GM19239 (cell line): ENCODE measurements around the gene CNTROB.

Experiments used
- DNase-seq: peaks from one replicate; pipeline ENCODE4 v3.0.0; 2011; ENCODE audit warnings: low spot score; ENCODE audit not compliant: insufficient read length
- FAIRE-seq: peaks from 2 replicates; lab custom pipeline; 2011; peaks lifted over from hg19 to GRCh38; lab: Jason Lieb, UNC

Gene CNTROB

DNA sequence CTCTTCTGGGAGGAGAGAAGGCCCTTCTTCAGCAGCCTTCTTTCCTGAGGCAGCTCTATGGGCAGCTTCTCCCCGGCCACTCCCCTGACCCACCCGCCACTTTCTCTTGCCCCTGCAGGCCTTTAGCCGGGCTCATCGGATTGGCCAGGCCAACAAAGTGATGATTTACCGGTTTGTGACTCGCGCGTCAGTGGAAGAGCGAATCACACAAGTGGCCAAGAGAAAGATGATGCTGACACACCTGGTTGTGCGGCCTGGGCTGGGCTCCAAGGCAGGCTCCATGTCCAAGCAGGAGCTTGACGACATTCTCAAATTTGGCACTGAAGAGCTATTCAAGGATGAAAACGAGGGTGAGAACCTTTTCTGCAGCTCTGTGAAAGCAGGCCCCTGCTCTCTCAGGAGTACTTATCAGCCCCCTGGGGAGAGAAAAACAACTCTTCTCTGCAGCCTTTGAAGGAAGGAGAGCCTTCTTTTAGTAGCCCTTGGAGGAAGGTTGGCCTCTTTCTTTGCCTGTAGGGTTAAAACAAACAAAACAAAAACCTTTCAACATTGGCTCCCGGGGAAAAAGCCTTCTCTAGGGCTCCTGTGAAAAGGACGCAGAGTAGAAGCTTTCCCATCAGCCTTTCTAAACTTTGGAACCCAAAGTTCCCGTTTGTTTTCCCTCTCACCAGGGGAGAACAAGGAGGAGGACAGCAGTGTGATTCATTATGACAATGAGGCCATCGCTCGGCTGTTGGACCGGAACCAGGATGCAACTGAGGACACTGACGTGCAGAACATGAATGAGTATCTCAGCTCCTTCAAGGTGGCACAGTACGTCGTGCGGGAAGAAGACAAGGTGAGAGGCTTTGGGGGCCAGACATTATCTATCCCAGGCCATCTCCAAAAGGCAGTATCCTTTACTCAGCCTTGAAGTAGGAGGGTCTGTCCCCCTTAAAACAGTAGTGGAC is 28.6 kb upstream of the CNTROB start:
- no peak for FAIRE-seq
- DNase-seq, result no peak

DNA sequence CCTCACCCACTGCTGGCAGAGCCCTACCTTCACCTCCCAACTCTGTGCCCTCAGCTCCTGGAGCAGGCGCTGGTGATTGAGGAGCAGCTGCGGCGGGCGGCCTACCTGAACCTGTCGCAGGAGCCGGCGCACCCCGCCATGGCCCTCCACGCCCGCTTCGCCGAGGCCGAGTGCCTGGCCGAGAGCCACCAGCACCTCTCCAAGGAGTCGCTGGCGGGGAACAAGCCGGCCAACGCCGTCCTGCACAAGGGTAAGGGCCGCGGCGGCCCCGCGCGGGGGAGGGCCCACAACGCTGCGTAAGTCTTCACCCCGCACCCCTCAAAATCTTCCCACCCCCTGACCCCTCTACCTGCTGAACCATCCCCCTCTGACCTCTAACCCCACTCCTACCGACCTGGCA is 22.9 kb upstream of the CNTROB start:
- FAIRE-seq (no peak), DNase-seq (no peak)

DNA sequence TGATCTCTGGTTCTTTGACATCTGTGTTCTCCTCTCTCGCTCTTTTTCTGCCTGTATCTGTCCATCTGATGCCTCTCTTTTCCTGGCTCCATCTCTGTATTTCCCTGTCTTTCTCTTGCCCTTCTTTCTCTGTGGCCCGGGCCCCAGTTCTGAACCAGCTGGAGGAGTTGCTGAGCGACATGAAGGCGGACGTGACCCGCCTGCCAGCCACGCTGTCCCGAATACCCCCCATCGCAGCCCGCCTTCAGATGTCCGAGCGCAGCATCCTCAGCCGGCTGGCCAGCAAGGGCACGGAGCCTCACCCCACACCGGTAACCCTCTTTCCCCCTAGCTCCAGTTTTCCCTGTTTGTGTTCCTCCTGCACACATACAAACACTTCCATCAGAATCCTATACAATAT is 21.7 kb upstream of the CNTROB start:
- DNase-seq (no peak), FAIRE-seq (no peak)

DNA sequence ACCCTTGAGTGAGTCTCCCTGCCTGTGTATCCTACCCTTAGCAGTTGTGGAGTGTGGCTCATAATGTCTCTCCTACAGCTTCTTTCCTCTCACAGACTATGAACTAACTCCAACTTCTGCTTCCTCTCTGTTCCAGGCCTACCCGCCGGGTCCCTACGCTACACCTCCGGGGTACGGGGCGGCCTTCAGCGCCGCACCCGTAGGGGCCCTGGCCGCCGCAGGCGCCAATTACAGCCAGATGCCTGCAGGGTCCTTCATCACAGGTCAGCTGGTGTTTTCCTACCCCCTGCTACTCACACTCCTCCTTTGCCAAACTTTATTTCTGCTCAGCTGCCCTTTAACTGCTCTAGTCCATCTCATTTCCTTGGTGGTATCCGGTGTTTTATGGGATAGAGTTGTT is 21.3 kb upstream of the CNTROB start:
- no peak for FAIRE-seq
- DNase-seq, result no peak

DNA sequence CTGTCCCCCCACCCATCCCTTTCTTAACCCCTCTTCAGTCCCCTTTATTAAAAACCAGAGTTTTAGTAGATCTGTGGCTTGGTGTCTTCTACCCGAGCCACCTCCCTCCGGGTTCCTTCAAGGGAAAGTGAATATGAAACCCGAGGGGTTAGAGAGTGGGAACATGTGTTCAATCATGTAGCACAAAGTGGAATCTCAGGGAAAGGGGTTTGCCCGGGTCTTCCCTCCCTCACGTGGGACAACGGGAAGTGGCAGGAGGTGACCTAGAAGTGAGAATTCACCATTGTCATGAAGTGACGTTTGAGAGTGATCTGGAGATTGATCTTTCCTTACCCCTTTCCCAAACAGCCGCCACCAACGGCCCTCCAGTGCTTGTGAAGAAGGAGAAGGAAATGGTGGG is 20.9 kb upstream of the CNTROB start:
- DNase-seq (no peak), FAIRE-seq (no peak)

DNA sequence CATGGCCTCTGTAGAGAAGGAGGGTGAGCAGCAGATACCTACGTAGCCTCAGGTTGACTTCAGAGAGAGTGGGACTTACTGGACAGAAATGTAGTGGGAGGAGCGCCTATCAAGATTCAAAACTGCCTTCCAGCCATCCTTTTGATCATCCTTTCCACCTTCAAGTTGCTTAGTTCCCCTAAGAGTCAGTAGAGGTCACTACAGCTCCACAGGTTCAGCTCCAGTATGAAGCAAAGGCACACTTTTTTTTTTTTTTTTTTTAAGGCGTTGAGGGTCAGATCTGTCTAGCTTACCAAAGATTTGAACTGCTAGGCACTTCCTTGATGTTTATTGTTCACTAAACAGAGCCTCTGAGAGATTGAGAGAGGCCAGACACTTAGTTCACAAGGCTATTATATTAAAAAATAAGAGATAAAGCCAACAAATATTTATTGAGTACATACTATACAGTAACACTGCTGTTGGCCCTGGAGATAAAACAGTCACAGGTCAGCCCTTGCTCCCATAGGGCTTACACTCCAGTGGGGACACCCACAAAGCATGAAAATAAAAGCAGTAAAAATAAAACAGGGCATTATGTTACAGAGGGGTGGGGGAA is 19.0 kb upstream of the CNTROB start:
- FAIRE-seq, result peak; percentile 94

DNA sequence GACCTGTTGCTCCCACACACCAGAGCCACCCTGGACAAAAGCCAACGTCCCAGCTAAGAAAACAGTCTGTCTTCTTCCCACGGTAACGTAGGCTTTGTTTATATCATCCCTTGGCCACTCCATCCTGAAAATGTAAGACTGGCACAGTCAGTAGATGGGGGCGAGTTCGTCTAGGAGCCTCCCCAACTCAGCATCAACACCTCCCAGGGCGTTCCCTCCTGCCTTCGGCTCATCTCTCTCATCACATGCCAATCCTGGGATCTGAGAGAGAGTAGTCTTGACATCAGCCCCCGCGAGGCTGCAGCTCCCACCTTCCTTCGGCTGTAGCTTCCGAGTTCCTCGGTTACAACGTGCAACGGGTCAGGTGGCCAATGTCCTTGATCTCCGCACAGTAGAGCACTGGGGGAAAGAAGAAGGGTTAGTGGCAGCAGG is 16.8 kb upstream of the CNTROB start:
- FAIRE-seq (no peak), DNase-seq (no peak)

More for the DNA sequence above, 19.0 kb upstream of the CNTROB start:
- DNase-seq, result peak; percentile 76

DNA sequence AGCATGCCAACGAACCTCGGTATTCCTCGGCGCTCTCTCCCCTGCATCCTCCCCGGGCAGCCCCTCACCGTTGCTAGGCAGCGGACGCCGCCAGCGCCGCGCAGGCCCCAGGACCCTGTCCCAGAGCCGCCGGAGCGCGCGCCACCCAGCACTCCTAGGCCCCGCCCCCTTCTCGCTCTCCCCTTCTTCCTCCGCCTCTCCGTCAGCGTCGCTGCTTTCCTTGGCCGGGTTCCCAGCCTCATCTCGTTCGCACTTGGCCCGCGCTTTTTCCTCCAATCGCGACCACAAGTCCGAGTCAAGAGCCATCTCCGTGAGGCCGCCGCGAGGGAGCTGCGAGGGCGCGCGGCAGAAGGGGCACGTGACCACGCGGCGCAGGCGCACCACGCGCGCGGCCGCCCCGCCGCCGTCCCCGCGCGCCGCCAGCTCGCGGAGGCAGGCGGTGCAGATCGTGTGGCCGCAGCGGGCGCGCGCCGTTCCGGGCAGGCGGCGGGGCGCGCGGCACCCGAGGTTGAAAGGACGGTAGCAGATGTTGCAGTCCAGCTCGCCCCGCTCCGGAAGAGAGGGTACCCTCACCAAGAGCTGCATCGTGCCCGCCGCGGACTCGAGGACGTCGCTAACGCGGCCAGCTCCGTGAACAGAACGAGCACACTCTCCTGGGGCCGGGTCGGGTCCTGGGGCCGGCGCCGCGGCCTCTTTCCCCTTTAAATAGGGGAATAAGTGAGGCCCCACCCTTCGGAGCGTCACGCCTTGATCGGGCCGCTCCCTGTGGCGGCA is 16.2 kb upstream of the CNTROB start, which contains the start of gene RNF227:
TSS of gene RNF227 (minus strand) at position 679 of the 774 bp plus-strand sequence. CDS start at position 585, 94 bp downstream.
- FAIRE-seq (peak; percentile 86), DNase-seq (peak; percentile 76)

DNA sequence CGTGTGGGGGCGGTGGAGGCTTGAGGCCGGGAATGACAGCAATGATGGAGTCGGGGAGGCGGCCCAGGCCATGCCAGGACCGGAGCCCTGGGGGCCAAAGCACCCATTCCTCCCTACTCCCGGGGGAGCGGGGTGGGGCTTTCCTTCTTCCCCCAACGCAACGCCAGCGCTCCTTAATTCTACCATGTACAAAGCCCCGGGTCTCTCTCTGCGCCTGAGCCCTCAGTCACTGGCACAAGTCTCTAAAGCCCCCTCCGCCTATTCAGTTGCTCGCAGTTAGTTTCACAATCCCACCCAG is 15.7 kb upstream of the CNTROB start:
- no peak for FAIRE-seq
- DNase-seq, result no peak

DNA sequence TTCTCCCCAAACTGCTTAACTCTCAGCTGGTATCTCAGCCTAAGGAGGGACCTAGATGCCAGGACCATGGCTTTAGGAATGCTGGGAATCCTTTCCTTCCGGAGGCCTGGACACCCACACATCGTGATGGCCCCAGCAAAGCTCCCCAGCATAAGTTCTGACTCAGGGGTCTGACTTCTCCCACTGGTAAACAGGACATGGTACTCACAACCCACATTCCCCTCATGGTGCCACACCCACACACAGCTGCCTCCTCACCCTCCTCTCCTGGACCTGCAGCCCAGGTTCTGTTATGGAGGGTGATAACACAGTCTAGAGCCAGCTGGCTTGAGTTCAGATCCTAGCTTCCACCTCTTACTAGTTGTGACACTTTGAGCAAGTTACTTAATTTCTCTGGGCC is 15.2 kb upstream of the CNTROB start:
- FAIRE-seq (no peak), DNase-seq (no peak)

DNA sequence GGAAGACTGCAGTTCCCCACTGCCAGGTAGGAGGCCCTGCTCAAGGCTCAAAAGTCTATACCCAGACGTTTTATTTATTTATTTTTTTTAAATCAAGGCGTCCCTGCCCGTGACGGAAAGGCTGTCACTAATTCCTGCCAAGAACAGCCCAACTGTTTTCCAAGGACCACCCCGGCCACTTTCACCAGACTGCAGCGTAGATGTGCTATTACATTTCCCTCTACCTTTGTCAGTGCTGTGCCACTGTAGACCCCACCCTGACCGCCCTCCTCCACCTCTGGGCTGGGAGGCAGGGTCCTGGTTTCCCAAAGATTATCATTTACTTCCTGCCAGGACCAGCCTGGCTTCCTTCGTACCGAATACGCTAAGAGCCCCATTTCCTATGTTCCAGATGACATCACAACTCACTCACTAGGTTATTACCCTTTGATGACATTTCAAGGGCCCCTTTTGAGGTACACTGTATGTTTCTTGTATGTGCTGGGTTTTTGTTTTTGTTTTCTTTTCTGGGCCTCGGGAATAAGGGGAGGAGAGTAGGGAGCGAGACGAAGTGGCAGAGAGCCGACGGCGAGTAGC is 9.6 kb upstream of the CNTROB start:
- FAIRE-seq (no peak), DNase-seq (no peak)

DNA sequence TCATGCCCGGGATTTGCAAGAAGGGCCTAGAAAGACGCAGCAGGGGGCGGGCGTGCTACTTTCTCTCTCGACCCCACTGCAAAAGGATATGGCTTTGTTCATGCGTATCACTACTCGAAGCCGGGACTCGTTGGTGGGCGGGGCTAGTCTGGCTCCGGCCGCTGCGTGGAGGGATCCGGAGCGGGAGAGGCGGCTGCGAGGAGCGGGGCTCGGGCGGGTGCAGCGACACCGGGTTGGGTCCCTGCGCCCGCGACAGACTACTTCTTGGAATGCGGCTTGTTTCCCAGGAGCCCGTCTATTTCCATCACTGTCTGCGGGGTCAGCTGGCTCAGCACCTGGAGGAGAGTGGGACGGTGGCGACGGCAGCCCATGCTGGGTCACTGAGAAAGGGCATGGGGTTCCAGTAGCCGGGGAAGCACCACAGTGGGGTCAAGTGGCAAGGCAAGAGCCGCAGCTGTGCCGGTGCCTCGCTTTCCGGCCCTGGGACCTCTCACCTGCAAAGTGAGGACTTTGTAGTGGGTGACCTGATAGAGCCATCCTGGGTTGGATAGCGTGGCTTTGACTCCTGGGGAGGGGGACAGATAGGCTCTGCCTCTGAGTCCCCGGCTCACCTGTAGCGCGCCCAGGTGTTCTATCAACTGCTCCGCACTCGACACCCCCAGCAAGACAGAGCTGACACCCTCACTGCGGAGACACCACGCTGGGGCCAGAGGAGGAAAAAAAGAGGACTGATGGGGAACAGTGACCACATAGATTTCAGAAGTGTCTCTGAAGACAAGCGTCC is 9.0 kb upstream of the CNTROB start:
- FAIRE-seq, result peak; percentile 89

DNA sequence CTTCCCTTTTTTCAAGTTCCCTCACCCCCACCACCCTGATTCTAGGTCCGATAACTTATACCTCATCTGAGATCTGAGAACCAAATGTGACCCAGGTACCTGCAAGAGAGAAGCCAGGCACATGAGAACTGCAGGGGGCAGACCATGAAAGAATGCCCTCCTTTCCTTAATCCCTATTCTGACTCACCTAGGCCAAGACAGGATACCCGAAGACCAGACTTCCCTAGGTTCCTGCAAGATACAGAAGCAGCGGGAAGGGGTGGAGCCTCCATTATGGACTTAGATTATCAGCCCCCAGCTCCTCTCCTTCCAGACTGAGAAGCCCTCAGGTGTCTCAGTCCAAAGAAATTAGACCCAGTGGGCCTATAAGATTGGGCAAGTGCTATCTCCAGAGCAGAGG is 4.4 kb upstream of the CNTROB start:
- FAIRE-seq, result no peak

More for the DNA sequence above, 9.0 kb upstream of the CNTROB start:
- peak; percentile 68 for DNase-seq

DNA sequence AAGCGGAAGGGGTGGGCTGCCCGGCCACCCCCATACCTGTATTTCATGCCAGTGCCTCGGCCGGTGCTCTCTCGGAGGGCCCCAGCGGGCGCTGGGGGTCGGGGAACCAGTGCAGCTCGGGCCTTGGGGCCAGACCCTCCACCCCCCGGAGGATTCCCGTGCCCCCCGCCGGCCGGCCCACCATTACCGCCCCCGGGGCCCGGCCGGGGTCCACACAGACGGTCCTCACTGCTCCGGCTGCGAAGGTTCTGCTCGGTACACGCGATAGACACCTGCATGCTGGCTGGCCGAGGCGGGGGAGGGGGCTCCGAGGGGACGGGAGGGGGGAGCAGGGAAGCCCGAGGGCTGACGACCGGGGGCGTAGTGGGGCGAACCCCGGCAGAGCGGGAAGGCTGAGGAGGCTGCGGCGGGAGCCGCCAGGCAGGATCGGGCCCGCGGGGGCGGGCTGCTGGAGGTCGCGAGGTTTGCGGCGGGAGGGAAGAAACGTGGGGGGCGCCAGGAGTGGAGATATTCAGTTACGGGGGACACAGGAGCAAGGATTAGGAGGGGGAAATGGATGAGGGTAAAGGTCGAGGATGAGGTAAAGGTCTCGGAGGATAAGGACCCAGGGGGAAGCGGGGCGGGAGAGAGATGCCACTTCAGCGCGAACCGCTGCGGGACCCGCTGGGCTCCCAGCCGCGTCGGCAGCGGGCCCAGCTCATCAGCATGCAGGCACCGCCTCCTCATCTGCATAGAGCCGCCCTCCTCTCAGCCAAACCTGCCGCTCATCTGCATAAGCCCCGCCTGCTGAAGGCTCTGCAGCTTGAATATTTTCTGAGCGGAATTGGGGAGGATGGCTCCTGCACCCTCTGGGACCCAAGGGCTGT is 2.6 kb upstream of the CNTROB start, which contains the start of gene KCNAB3:
TSS of gene KCNAB3 (minus strand) at position 699 of the 866 bp plus-strand sequence. CDS start at position 278, 421 bp downstream.
- FAIRE-seq, result no peak

More for the DNA sequence above, 4.4 kb upstream of the CNTROB start:
- DNase-seq, result no peak

DNA sequence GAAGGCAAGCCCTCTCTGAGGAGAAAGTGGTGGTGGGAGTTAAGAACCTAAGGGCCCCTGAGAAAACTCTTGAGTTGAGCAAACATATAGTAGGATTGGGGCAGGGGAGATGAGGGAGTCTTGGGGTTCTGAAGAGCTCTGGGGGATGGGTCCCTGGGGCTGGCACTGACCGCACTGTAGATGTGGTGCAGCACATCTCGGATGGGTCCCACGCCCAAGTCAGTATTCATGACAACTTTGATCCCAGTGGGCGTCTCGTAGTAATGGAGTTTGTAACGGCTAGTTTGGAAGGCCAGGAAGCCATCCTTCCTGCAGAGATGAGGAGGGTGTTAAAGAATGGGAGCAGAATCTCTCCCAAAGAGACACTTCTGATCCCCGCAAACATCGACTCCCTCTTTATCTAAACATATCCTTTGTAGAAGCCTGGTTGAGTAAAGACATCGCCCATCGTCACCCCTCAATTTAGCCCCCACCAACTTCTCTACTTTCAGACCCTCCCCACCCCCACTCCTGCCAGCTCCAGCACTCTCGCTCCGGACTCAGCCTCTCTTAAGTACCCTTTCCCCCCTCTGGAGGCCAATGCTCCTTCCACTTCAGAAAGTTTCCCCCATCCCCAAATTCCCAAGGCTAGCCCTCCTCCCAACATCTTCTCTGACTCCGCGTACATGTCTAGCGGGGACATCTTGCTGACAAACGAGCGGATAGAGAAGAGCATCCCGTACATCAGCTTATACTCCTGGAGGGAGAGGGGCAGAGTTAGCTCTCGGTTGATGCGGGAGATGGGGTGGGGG is 970 bp upstream of the CNTROB start:
- no peak for FAIRE-seq
- DNase-seq, result peak; percentile 43

More for the DNA sequence above, 2.6 kb upstream of the CNTROB start, which contains the start of gene KCNAB3:
- no peak for DNase-seq

DNA sequence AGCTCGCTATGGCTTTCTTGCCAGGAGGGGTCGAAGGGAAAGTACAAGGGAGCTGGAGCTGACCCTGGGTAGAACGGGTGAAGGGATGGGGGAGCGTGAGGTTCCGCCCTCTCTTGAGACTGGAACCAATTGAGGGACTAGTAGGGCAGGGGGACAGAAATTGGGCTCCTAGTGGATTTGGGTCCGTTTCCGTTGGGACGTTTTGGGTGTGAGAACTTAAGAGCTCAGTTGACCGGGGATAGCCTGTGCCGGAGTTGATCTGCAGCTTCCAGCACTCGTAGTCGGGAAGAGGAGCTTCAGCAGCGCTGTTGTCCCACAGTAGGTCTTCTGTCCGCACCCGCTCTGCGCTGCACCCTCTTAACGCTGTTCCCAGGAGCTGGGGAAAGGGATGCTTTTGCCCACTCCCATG is 481 bp downstream of the CNTROB start:
- DNase-seq (no peak), FAIRE-seq (peak; percentile 11)

DNA sequence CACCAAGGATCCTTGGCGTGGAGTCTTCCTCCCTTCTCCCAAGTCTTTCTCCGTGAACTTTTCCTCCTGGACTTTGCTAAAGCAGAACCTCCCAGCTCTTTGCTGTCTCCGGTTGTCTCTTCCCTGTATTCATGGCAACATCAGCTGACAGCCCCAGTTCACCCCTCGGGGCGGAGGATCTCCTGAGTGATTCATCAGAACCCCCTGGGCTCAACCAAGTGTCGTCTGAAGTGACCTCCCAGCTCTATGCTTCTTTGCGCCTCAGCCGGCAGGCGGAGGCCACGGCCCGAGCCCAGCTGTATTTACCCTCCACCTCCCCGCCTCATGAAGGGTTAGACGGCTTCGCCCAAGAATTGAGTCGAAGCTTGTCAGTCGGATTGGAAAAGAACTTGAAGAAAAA is 943 bp downstream of the CNTROB start:
- no peak for DNase-seq
- peak; percentile 76 for FAIRE-seq

DNA sequence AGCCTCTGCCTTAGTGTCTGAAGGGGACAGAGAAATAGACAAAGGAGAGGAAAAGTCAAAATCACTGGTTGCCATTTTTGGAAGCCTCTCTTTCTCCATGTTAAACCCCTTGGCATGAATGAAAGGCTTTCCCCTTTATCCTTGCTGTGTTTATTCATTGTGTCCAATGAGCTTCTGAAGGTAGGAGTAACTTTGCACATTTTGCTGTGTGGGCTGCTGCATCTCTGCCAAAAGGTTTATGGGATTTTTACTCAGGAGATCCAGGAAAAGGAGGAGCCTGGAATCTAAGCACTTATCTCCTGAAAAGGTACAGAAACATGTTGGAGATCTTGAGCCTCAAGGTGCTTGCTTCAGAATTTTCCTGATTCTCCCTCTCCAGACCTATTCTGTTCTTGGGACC is 3.9 kb downstream of the CNTROB start:
- no peak for DNase-seq
- no peak for FAIRE-seq
